22Rv1 (cell line): ENCODE results near the gene ADNP.
"Not testable (repeated sequence)": the region's sequence is repeated elsewhere in the genome, so short reads cannot be mapped to it uniquely, and the experiment has no call there.

Source experiments
- H3K27ac ChIP-seq: fragments of 450-650 bp; 2 replicates; pipeline ENCODE4 v1.5.1; 2017
- CTCF ChIP-seq: fragments of 450-650 bp; IDR thresholded peaks from 2 replicates; pipeline ENCODE4 v1.5.1; 2017; ENCODE audit warnings: mild to moderate bottlenecking
- ZFX ChIP-seq: fragments of 450-650 bp; IDR thresholded peaks from 2 replicates; pipeline ENCODE4 v1.6.1; 2017; ENCODE audit warnings: antibody characterized with exemption, borderline replicate concordance

Gene ADNP

GRCh38 chr20:50886184-50886790 lies 45.0 kb downstream of the ADNP start:
- H3K27ac ChIP-seq, result no peak overlapping the region
- no peak for TF ChIP-seq CTCF
- no peak for TF ChIP-seq ZFX

- H3K27ac ChIP-seq, result no peak overlapping the region
These were observed 45.5 kb downstream of the ADNP start for GRCh38 chr20:50885781-50886180.

GRCh38 chr20:50885068-50885467 lies 46.2 kb downstream of the ADNP start:
- TF ChIP-seq ZFX, result no peak
- TF ChIP-seq CTCF, result no peak
- no peak overlapping the region for H3K27ac ChIP-seq

More at GRCh38 chr20:50885781-50886180, 45.5 kb downstream of the ADNP start:
- TF ChIP-seq CTCF (no peak), ZFX (no peak)

GRCh38 chr20:50883856-50884255 lies 47.4 kb downstream of the ADNP start:
- no peak overlapping the region for H3K27ac ChIP-seq
- TF ChIP-seq CTCF (no peak), ZFX (no peak)

- not testable (repeated sequence) for H3K27ac ChIP-seq
These were observed 49.3 kb downstream of the ADNP start for GRCh38 chr20:50881759-50882424.

GRCh38 chr20:50879649-50880550 lies 51.3 kb downstream of the ADNP start:
- TF ChIP-seq ZFX, result no peak
- no peak overlapping the region for H3K27ac ChIP-seq

- no peak overlapping the region for H3K27ac ChIP-seq
- no peak for TF ChIP-seq ZFX
- no peak for TF ChIP-seq CTCF
These were observed 53.9 kb downstream of the ADNP start for GRCh38 chr20:50877232-50877743.

- no peak for TF ChIP-seq ZFX
- TF ChIP-seq CTCF, result no peak
- H3K27ac ChIP-seq, result no peak overlapping the region
These were observed 54.4 kb downstream of the ADNP start for GRCh38 chr20:50876816-50877215.
